Measurements from ENCODE around the gene CTNNA3. TPM values are rescaled to one million over a fixed set of nuclear protein-coding genes. Genes with fewer than 3 reads are reported as not detected.

The CTNNA3 gene
- polyA plus RNA-seq, 1 experiment = 0.26 TPM

DNA sequence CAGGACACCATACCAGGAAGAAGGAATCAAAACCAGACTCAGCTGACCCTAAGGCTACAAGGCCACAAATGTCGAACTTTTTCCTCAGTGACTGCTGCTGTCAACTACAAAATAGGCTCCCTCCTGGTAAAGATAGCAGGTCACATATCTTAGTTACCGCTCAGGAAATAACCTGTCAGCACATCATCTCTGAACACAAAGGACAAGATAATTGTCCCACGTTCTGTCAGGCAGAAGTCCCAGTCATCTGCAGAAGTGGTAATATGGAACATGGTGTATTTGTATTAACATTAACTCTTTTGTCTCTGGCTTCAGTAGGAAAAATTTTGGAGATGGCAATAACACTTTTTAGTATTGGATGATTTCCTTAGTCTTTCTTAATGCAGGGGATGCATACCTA, 1400.4 kb downstream of the CTNNA3 start:
- no peak overlapping the region for H3K27ac ChIP-seq (ENCODE audit: low read depth, low read length)
- CTCF ChIA-PET = no interaction called here
- TF ChIP-seq, protein P1, sequence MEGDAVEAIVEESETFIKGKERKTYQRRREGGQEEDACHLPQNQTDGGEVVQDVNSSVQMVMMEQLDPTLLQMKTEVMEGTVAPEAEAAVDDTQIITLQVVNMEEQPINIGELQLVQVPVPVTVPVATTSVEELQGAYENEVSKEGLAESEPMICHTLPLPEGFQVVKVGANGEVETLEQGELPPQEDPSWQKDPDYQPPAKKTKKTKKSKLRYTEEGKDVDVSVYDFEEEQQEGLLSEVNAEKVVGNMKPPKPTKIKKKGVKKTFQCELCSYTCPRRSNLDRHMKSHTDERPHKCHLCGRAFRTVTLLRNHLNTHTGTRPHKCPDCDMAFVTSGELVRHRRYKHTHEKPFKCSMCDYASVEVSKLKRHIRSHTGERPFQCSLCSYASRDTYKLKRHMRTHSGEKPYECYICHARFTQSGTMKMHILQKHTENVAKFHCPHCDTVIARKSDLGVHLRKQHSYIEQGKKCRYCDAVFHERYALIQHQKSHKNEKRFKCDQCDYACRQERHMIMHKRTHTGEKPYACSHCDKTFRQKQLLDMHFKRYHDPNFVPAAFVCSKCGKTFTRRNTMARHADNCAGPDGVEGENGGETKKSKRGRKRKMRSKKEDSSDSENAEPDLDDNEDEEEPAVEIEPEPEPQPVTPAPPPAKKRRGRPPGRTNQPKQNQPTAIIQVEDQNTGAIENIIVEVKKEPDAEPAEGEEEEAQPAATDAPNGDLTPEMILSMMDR (IDR thresholded peaks at IDR 0.05; ENCODE audit: low read depth, low read length) = no peak
- no peak for DNase-seq (ENCODE audit: low read depth, low spot score)
- H3K9me3 ChIP-seq (ENCODE audit: control insufficient read depth, insufficient read depth, low read length) = no peaks in the 10 kb centered on the region
- H3K4me3 ChIP-seq (ENCODE audit: low read depth, low read length) = no peak overlapping the region
- no peaks in the 10 kb centered on the region for H3K27me3 ChIP-seq (ENCODE audit: control insufficient read depth, insufficient read depth, low read length)
- POLR2A ChIA-PET = no interaction called here

DNA sequence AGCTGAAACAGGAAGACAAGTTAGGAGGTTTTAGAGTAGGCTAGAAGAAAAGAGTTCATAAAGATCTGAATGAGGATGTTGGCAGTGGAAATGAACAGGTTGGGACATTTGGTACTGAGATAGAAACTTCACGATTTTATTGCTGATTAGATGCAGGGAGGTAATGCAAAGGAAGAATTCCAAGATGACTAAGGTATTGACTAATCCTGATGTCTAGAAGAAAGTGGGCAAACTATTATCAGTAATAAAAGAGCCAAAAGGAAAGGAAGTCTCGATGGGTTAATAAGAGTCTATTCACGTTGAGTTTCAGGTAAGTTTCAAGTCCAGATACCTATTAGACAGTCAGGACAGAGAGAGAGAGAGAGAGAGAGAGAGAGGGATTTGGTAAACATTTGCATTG, 1401.5 kb downstream of the CTNNA3 start:
- CTCF ChIA-PET = no interaction called here
- H3K27me3 ChIP-seq (ENCODE audit: control insufficient read depth, insufficient read depth, low read length) = no peaks in the 10 kb centered on the region
- no peak overlapping the region for H3K4me3 ChIP-seq (ENCODE audit: low read depth, low read length)

DNA sequence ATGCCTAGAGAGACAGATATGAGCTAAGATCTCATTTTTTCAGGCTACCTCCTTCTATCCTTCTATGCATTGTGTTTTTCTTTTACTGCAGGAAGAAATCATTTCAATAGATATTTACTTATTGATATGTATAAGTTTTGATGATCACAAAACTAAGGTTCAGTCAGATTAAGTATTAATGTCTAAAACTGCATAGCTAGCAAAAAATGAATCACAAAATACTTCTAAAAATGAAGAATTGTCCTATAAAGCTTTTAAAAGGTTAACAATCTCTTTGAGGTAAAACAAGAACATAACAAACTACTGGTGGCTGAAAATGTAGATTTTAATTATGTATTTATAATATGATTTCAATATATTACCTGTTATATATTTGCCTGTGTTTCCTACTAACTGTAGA, 1403.1 kb downstream of the CTNNA3 start:
- POLR2A ChIA-PET = no interaction called here
- DNase-seq (ENCODE audit: low read depth, low spot score) = no peak
- no peak overlapping the region for H3K27ac ChIP-seq (ENCODE audit: low read depth, low read length)
- no peaks in the 10 kb centered on the region for H3K27me3 ChIP-seq (ENCODE audit: control insufficient read depth, insufficient read depth, low read length)
- TF ChIP-seq, protein P1 (IDR thresholded peaks at IDR 0.05; ENCODE audit: low read depth, low read length) = no peak
- CTCF ChIA-PET = no interaction called here
- no peaks in the 10 kb centered on the region for H3K9me3 ChIP-seq (ENCODE audit: control insufficient read depth, insufficient read depth, low read length)
- no peak overlapping the region for H3K4me3 ChIP-seq (ENCODE audit: low read depth, low read length)

More for the DNA sequence above, 1401.5 kb downstream of the CTNNA3 start:
- no peak for DNase-seq (ENCODE audit: low read depth, low spot score)
- no peak overlapping the region for H3K27ac ChIP-seq (ENCODE audit: low read depth, low read length)
- H3K9me3 ChIP-seq (ENCODE audit: control insufficient read depth, insufficient read depth, low read length) = no peaks in the 10 kb centered on the region
- POLR2A ChIA-PET = no interaction called here
- TF ChIP-seq, protein P1 (IDR thresholded peaks at IDR 0.05; ENCODE audit: low read depth, low read length) = no peak

DNA sequence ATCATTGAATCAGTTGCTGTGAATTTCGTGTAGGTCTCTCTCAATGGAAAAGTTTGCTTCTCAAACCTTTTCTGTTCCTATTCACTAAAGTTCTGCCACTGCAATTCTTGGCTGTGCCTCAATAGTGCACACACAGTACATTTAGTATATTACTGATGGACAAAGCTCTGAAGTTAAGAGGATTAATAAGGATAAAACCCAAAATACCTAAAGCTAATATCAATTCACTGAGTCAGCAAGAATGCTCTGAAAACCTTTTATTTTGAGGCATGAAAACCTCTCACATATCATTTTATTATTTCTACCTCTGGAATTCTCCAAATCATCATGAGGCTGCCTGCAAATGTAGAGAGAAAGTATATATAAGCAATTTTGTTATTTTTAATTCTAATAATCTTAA, 1403.5 kb downstream of the CTNNA3 start:
- no peaks in the 10 kb centered on the region for H3K27me3 ChIP-seq (ENCODE audit: control insufficient read depth, insufficient read depth, low read length)
- TF ChIP-seq, protein P1 (IDR thresholded peaks at IDR 0.05; ENCODE audit: low read depth, low read length) = no peak
- H3K27ac ChIP-seq (ENCODE audit: low read depth, low read length) = no peak overlapping the region
- H3K9me3 ChIP-seq (ENCODE audit: control insufficient read depth, insufficient read depth, low read length) = no peaks in the 10 kb centered on the region
- ChIA-PET POLR2A (no interaction called here), CTCF (no interaction called here)
- no peak overlapping the region for H3K4me3 ChIP-seq (ENCODE audit: low read depth, low read length)
- DNase-seq (ENCODE audit: low read depth, low spot score) = no peak

DNA sequence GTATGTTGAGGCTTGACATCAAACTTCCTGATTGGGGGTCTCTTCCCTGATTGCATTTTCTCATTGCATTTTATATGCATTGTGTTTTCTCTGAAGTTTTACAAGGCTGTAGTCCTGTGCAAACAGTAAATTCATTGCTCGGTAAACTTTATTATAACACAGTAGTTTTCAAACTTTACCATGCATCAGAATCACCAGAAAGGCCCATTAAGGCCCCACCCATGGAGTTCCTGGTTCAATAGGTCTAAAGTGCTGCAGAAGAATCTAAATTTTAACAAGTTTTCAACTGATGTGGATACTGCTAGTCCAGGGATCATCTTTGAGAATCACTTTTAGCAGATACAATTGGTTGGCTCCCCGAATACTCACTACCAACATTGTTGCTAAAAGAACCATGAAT, 1404.9 kb downstream of the CTNNA3 start:
- ChIA-PET POLR2A (no interaction called here), CTCF (no interaction called here)
- H3K27me3 ChIP-seq (ENCODE audit: control insufficient read depth, insufficient read depth, low read length) = no peaks in the 10 kb centered on the region
- no peak overlapping the region for H3K4me3 ChIP-seq (ENCODE audit: low read depth, low read length)
- TF ChIP-seq, protein P1 (IDR thresholded peaks at IDR 0.05; ENCODE audit: low read depth, low read length) = no peak
- no peak for DNase-seq (ENCODE audit: low read depth, low spot score)
- H3K9me3 ChIP-seq (ENCODE audit: control insufficient read depth, insufficient read depth, low read length) = no peaks in the 10 kb centered on the region
- no peak overlapping the region for H3K27ac ChIP-seq (ENCODE audit: low read depth, low read length)
